WTC11 (cell line): ENCODE results near the gene ZNF526. TPM values are rescaled to one million over a fixed set of nuclear protein-coding genes. Genes with fewer than 3 reads are reported as not detected.
"Not testable (repeated sequence)": the region's sequence is repeated elsewhere in the genome, so short reads cannot be mapped to it uniquely, and the experiment has no call there.

Source experiments
- ATAC-seq: fragments of 200-7000 bp; cut with Tn5 transposase; 2 replicates; pipeline ENCODE4 v1.10.0; 2021; ENCODE audit warnings: mild to moderate bottlenecking, moderate library complexity
- CTCF ChIA-PET: fragments of 300-600 bp; sonication (Branson Sonifier 250); formaldehyde crosslinking; loops from one replicate; lab custom pipeline; 2021; ENCODE audit warnings: antibody characterized with exemption; lab: Charles Lee
- POLR2A ChIA-PET: fragments of 350-600 bp; sonication (Branson Sonifier 250); formaldehyde crosslinking; loops from one replicate; lab custom pipeline; 2021; ENCODE audit warnings: antibody characterized with exemption; lab: Charles Lee
- DNase-seq: peaks from one replicate; pipeline ENCODE4 v3.0.0; 2021; ENCODE audit warnings: low spot score
- H3K27ac Mint-ChIP-seq: 2 replicates; pipeline ENCODE4 v1.8.0; 2021; ENCODE audit warnings: mixed read lengths
- H3K27me3 Mint-ChIP-seq: 2 replicates; pipeline ENCODE4 v1.8.0; 2021; ENCODE audit warnings: low read depth, mild to moderate bottlenecking, moderate library complexity, mixed read lengths
- H3K36me3 Mint-ChIP-seq: 2 replicates; pipeline ENCODE4 v1.8.0; 2021; ENCODE audit warnings: mixed read lengths
- H3K4me1 Mint-ChIP-seq: 2 replicates; pipeline ENCODE4 v1.8.0; 2022; ENCODE audit warnings: mixed read lengths
- H3K4me3 Mint-ChIP-seq: 2 replicates; pipeline ENCODE4 v1.8.0; 2021; ENCODE audit warnings: mild to moderate bottlenecking, moderate library complexity, mixed read lengths
- H3K9me3 Mint-ChIP-seq: 2 replicates; pipeline ENCODE4 v1.8.0; 2021; ENCODE audit warnings: mixed read lengths
- CREB1 ChIP-seq: sonication (generic); formaldehyde crosslinking; IDR thresholded peaks from 2 replicates; pipeline ENCODE4 v1.8.0; 2023; ENCODE audit warnings: mild to moderate bottlenecking, missing genetic modification reagents
- ETV6 ChIP-seq: sonication (generic); formaldehyde crosslinking; IDR thresholded peaks from 2 replicates; pipeline ENCODE4 v1.8.1; 2022; ENCODE audit warnings: mild to moderate bottlenecking, missing genetic modification reagents
- FOXJ3 ChIP-seq: sonication (generic); formaldehyde crosslinking; IDR thresholded peaks from 2 replicates; pipeline ENCODE4 v1.9.0; 2021; ENCODE audit warnings: missing genetic modification reagents, mild to moderate bottlenecking, borderline replicate concordance
- FOXK1 ChIP-seq: sonication (generic); formaldehyde crosslinking; IDR thresholded peaks from 2 replicates; pipeline ENCODE4 v1.8.0; 2022; ENCODE audit warnings: mild to moderate bottlenecking, moderate library complexity, missing genetic modification reagents
- KAT7 ChIP-seq: sonication (generic); formaldehyde crosslinking; IDR thresholded peaks from 2 replicates; pipeline ENCODE4 v1.8.1; 2023; ENCODE audit warnings: missing genetic modification reagents, mild to moderate bottlenecking, borderline replicate concordance
- MXD4 ChIP-seq: fragments of 250-450 bp; sonication (Bioruptor Pico); IDR thresholded peaks from 2 replicates; pipeline ENCODE4 v1.8.0; 2021; ENCODE audit warnings: mild to moderate bottlenecking, moderate library complexity, borderline replicate concordance
- NFYB ChIP-seq: sonication (generic); formaldehyde crosslinking; conservative IDR thresholded peaks from 2 replicates; pipeline ENCODE4 v1.8.0; 2022; ENCODE audit warnings: low read depth, missing genetic modification reagents
- NR2C2 ChIP-seq: sonication (generic); formaldehyde crosslinking; IDR thresholded peaks from 2 replicates; pipeline ENCODE4 v1.8.0; 2022; ENCODE audit warnings: mild to moderate bottlenecking, missing genetic modification reagents
- SP1 ChIP-seq: sonication (generic); formaldehyde crosslinking; conservative IDR thresholded peaks from 2 replicates; pipeline ENCODE4 v1.8.1; 2022; ENCODE audit warnings: missing genetic modification reagents
- TCF7 ChIP-seq: sonication (generic); formaldehyde crosslinking; IDR thresholded peaks from 2 replicates; pipeline ENCODE4 v1.8.0; 2022; ENCODE audit warnings: mild to moderate bottlenecking, low read depth, missing genetic modification reagents, moderate library complexity
- TP53 ChIP-seq: sonication (generic); formaldehyde crosslinking; IDR thresholded peaks from 2 replicates; pipeline ENCODE4 v1.8.1; 2023; ENCODE audit warnings: mild to moderate bottlenecking, missing genetic modification reagents
- ZNF121 ChIP-seq: sonication (generic); formaldehyde crosslinking; IDR thresholded peaks from 2 replicates; pipeline ENCODE4 v1.8.0; 2023; ENCODE audit warnings: missing genetic modification reagents
- ZNF138 ChIP-seq: sonication (generic); formaldehyde crosslinking; conservative IDR thresholded peaks from 2 replicates; pipeline ENCODE4 v1.8.1; 2022; ENCODE audit warnings: mild to moderate bottlenecking, moderate library complexity, missing genetic modification reagents
- ZNF232 ChIP-seq: sonication (generic); formaldehyde crosslinking; IDR thresholded peaks from 2 replicates; pipeline ENCODE4 v1.8.0; 2022; ENCODE audit warnings: mild to moderate bottlenecking, missing genetic modification reagents
- ZNF671 ChIP-seq: fragments of 250-450 bp; sonication (Bioruptor Pico); IDR thresholded peaks from 2 replicates; pipeline ENCODE4 v1.8.0; 2021; ENCODE audit warnings: mild to moderate bottlenecking
- total RNA-seq: library from RNA; stranded (reverse); gene quantifications from 3 replicates; pipeline ENCODE4 v1.2.3, GENCODE V29; 2021
- TF ChIP-seq, protein P1 (sequence below): fragments of 250-450 bp; sonication (Bioruptor Pico); conservative IDR thresholded peaks from 2 replicates; pipeline ENCODE4 v1.9.0; 2021; ENCODE audit warnings: mild to moderate bottlenecking
- TF ChIP-seq, protein P2 (sequence below): sonication (generic); formaldehyde crosslinking; IDR thresholded peaks from 2 replicates; pipeline ENCODE4 v1.8.1; 2022; ENCODE audit warnings: low read depth, mild to moderate bottlenecking, moderate library complexity, missing genetic modification reagents, borderline replicate concordance
- TF ChIP-seq, protein P3 (sequence below): sonication (generic); formaldehyde crosslinking; IDR thresholded peaks from 2 replicates; pipeline ENCODE4 v1.8.1; 2023; ENCODE audit warnings: mild to moderate bottlenecking, missing genetic modification reagents, moderate library complexity
- TF ChIP-seq, protein P4 (sequence below): sonication (generic); formaldehyde crosslinking; IDR thresholded peaks from 2 replicates; pipeline ENCODE4 v1.8.0; 2022; ENCODE audit warnings: mild to moderate bottlenecking, missing genetic modification reagents
- TF ChIP-seq, protein P5 (sequence below): sonication (generic); formaldehyde crosslinking; IDR thresholded peaks from 2 replicates; pipeline ENCODE4 v1.8.1; 2022; ENCODE audit warnings: low read depth, missing genetic modification reagents, borderline replicate concordance
- TF ChIP-seq, protein P6 (sequence below): sonication (generic); formaldehyde crosslinking; IDR thresholded peaks from 2 replicates; pipeline ENCODE4 v1.8.1; 2022; ENCODE audit warnings: mild to moderate bottlenecking, moderate library complexity, missing genetic modification reagents

Gene ZNF526
- total RNA-seq, 1 experiment from 2014 or later: 18.3 TPM

DNA sequence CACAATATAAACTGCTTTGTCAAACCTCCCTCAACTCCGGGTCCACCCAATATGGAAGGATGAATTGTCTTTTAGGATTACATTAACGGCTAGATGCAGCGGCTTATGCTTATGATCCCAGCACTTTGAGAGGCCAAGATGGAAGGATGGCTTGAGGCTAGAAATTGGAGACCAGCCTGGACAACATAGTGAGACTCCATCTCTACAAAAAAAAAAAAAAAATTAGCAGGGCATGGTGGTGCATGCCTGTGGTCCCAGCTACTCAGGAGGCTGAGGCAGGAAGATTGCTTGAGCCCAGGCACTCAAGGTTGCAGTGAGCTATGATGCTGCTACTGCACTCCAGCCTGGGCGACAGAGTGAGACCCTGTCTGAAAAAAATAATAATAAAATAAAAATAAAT is 46.0 kb downstream of the ZNF526 start:
- CTCF ChIA-PET: interaction anchor here (0.6 kb wide), 1 partner anchor 18 kb away, joined by 4 read pairs; no protein-coding TSS in a partner anchor

DNA sequence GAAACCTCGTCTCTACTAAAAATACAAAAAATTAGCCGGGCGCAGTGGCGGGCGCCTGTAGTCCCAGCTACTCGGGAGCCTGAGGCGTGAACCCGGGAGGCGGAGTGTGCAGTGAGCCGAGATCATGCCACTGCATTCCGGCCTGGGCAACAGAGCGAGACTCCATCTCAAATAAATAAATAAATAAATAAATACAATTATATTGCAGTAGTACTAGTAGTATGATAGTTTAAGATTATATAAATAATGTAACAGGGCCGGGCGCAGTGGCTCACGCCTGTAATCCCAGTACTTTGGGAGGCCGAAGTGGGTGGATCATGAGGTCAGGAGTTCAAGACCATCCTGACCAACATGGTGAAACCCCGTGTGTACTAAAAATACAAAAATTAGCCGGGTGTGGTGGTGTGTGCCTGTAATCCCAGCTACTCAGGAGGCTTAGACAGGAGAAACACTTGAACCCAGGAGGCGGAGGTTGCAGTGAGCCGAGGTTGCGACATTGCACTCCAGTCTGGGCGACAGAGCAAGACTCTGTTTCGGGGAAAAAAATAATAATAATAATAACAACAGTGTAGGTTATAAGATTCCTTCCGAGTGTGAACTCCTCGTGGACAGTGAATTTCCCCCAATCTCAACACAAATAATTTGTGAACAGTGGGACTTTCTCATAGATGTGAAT is 47.0 kb downstream of the ZNF526 start:
- DNase-seq, H3K9me3 Mint-ChIP-seq, ATAC-seq, H3K4me3 Mint-ChIP-seq, H3K36me3 Mint-ChIP-seq, H3K27ac Mint-ChIP-seq: not testable (repeated sequence)
- CTCF ChIA-PET: interaction anchor here (0.6 to 1.0 kb wide), 2 partner anchors 12 to 14 kb away, joined by 4 read pairs; no protein-coding TSS in a partner anchor
- Mint-ChIP-seq H3K4me1 (peaks cover 22% of the 10 kb centered on the region), H3K27me3 (peaks cover 25% of the 10 kb centered on the region)
- POLR2A ChIA-PET: interaction anchor here (0.9 to 1.4 kb wide), 2 partner anchors 12 to 15 kb away, joined by 3 to 4 read pairs; partner anchors contain the start of gene ERF

More for the DNA sequence above, 46.0 kb downstream of the ZNF526 start:
- peak; percentile 3; the same call in 1 of the 2 replicates for TF ChIP-seq ZNF121 (CRISPR knock-in tag)
- H3K9me3 Mint-ChIP-seq, H3K36me3 Mint-ChIP-seq, H3K4me3 Mint-ChIP-seq, DNase-seq, ATAC-seq, H3K27ac Mint-ChIP-seq: not testable (repeated sequence)
- Mint-ChIP-seq H3K27me3 (peaks cover 35% of the 10 kb centered on the region), H3K4me1 (peaks cover 20% of the 10 kb centered on the region)
- POLR2A ChIA-PET: interaction anchor here (1.1 kb wide), 1 partner anchor 13 kb away, joined by 3 read pairs; no protein-coding TSS in a partner anchor

DNA sequence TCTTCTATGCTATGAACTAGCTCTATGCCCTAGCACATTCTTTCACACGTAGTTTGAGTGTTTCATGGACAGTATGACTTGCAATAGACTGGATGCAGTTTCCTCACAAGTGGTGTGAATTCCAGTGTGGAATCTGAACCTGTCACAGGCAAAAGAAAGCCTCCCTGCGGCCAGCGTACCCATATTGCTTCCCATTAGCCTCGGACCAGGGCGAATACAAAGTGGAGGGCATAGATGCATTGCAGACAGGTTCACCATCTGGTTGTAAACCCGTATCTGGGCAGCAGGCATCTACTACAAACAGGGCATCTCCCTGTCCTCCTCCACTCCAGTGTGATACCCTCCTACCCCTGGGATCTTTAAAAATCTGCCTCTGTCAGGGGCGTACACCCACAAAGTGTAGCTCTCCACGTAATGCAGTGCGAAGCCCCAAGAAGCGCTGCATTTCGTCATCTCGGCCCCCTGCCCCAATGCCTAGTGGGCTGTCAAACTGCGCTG is 47.6 kb downstream of the ZNF526 start:
- no peak overlapping the region for H3K4me3 Mint-ChIP-seq
- DNase-seq (no peak), ATAC-seq (no peak)
- H3K27me3 Mint-ChIP-seq: peaks cover 19% of the 10 kb centered on the region
- peaks cover 22% of the 10 kb centered on the region for H3K4me1 Mint-ChIP-seq
- no peaks in the 10 kb centered on the region for H3K36me3 Mint-ChIP-seq
- H3K9me3 Mint-ChIP-seq: no peaks in the 10 kb centered on the region
- TF ChIP-seq ZNF671 (no peak), SP1 (CRISPR knock-in tag) (no peak), CREB1 (CRISPR knock-in tag) (no peak), FOXK1 (no peak), NFYB (CRISPR knock-in tag) (no peak), KAT7 (no peak), NR2C2 (CRISPR knock-in tag) (no peak), TCF7 (CRISPR knock-in tag) (no peak), MXD4 (CRISPR knock-in tag) (no peak), FOXJ3 (CRISPR knock-in tag) (no peak), TP53 (CRISPR knock-in tag) (no peak), ETV6 (no peak), ZNF232 (CRISPR knock-in tag) (no peak), ZNF138 (CRISPR knock-in tag) (no peak)
- TF ChIP-seq, protein P1, sequence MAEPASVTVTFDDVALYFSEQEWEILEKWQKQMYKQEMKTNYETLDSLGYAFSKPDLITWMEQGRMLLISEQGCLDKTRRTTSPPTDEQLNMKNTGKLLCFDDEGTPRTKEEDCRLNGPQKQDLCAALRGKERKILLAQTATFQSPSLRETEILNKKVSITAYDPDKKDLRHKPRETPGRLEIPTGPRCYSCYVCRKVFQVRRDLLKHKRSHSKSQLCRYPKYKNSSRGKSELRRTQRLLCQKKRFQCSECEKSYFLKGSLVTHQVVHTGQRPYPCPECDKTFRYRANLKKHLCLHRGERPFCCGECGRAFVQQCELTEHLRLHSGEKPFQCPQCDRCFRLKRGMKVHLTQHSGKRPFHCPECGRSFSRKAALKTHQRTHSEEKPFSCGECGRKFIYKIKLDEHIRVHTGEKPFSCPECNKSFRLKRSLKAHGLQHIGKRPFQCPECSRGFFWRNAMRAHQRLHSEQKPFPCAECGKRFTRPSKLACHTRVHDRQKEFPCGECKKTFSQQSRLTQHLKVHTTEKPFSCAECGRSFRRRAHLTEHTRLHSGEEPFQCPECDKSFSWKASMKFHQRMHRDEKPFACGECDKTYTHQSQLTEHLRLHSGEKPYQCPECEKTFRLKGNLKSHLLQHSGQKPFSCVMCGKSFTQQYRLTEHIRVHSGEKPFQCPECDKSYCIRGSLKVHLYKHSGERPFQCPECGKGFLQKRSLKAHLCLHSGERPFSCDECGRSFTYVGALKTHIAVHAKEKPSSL (CRISPR knock-in tag): no peak
- TF ChIP-seq, protein P2, sequence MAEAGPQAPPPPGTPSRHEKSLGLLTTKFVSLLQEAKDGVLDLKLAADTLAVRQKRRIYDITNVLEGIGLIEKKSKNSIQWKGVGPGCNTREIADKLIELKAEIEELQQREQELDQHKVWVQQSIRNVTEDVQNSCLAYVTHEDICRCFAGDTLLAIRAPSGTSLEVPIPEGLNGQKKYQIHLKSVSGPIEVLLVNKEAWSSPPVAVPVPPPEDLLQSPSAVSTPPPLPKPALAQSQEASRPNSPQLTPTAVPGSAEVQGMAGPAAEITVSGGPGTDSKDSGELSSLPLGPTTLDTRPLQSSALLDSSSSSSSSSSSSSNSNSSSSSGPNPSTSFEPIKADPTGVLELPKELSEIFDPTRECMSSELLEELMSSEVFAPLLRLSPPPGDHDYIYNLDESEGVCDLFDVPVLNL: no peak
- TF ChIP-seq, protein P3, sequence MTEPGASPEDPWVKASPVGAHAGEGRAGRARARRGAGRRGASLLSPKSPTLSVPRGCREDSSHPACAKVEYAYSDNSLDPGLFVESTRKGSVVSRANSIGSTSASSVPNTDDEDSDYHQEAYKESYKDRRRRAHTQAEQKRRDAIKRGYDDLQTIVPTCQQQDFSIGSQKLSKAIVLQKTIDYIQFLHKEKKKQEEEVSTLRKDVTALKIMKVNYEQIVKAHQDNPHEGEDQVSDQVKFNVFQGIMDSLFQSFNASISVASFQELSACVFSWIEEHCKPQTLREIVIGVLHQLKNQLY (CRISPR knock-in tag): no peak
- TF ChIP-seq, protein P4, sequence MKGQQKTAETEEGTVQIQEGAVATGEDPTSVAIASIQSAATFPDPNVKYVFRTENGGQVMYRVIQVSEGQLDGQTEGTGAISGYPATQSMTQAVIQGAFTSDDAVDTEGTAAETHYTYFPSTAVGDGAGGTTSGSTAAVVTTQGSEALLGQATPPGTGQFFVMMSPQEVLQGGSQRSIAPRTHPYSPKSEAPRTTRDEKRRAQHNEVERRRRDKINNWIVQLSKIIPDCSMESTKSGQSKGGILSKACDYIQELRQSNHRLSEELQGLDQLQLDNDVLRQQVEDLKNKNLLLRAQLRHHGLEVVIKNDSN (CRISPR knock-in tag): no peak
- TF ChIP-seq, protein P5, sequence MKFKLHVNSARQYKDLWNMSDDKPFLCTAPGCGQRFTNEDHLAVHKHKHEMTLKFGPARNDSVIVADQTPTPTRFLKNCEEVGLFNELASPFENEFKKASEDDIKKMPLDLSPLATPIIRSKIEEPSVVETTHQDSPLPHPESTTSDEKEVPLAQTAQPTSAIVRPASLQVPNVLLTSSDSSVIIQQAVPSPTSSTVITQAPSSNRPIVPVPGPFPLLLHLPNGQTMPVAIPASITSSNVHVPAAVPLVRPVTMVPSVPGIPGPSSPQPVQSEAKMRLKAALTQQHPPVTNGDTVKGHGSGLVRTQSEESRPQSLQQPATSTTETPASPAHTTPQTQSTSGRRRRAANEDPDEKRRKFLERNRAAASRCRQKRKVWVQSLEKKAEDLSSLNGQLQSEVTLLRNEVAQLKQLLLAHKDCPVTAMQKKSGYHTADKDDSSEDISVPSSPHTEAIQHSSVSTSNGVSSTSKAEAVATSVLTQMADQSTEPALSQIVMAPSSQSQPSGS (CRISPR knock-in tag): no peak
- TF ChIP-seq, protein P6, sequence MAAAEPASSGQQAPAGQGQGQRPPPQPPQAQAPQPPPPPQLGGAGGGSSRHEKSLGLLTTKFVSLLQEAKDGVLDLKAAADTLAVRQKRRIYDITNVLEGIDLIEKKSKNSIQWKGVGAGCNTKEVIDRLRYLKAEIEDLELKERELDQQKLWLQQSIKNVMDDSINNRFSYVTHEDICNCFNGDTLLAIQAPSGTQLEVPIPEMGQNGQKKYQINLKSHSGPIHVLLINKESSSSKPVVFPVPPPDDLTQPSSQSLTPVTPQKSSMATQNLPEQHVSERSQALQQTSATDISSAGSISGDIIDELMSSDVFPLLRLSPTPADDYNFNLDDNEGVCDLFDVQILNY (CRISPR knock-in tag): no peak
- POLR2A ChIA-PET: interaction anchor here (0.9 to 1.4 kb wide), 2 partner anchors 12 to 16 kb away, joined by 3 to 4 read pairs; partner anchors contain the start of gene ERF
- CTCF ChIA-PET: interaction anchor here (0.6 to 1.0 kb wide), 2 partner anchors 12 to 13 kb away, joined by 4 read pairs; no protein-coding TSS in a partner anchor
- H3K27ac Mint-ChIP-seq: peak overlapping the region; percentile 73
